H9 (cell line): Measurements from ENCODE around the gene HSPBP1. TPM values are rescaled to one million over a fixed set of nuclear protein-coding genes. Genes with fewer than 3 reads are reported as not detected.

Source experiments
- DNase-seq: peaks from one replicate; pipeline ENCODE4 v3.0.0-alpha.2; 2017
- H2AFZ ChIP-seq: one replicate; pipeline ENCODE4 v1.6.1; 2013; ENCODE audit warnings: mild to moderate bottlenecking, low read length, control low read depth, moderate library complexity
- H2AK5ac ChIP-seq: 2 replicates; pipeline ENCODE4 v1.6.1; 2013; ENCODE audit warnings: low read length, control low read depth, mixed read lengths; ENCODE audit not compliant: insufficient read length
- H2BK120ac ChIP-seq: one replicate; pipeline ENCODE4 v1.6.1; 2013; ENCODE audit warnings: low read depth, mild to moderate bottlenecking, low read length, control low read depth, inconsistent platforms; ENCODE audit not compliant: poor library complexity, severe bottlenecking
- H2BK12ac ChIP-seq: 2 replicates; pipeline ENCODE4 v1.6.1; 2013; ENCODE audit warnings: low read length, control low read depth, mixed read lengths, low read depth; ENCODE audit not compliant: insufficient read length
- H2BK15ac ChIP-seq: 2 replicates; pipeline ENCODE4 v1.6.1; 2013; ENCODE audit warnings: low read depth, low read length, control low read depth
- H2BK20ac ChIP-seq: one replicate; pipeline ENCODE4 v1.6.1; 2013; ENCODE audit warnings: low read depth, mild to moderate bottlenecking, low read length, control low read depth, inconsistent platforms; ENCODE audit not compliant: poor library complexity, severe bottlenecking
- H2BK5ac ChIP-seq: 2 replicates; pipeline ENCODE4 v1.6.1; 2013; ENCODE audit warnings: low read length, control low read depth, mixed read lengths; ENCODE audit not compliant: insufficient read length
- H3K14ac ChIP-seq: 2 replicates; pipeline ENCODE4 v1.6.1; 2013; ENCODE audit warnings: low read length, control low read depth; ENCODE audit not compliant: insufficient read depth
- H3K18ac ChIP-seq: 2 replicates; pipeline ENCODE4 v1.6.1; 2013; ENCODE audit warnings: low read depth, mild to moderate bottlenecking, mixed read lengths, low read length, control low read depth; ENCODE audit not compliant: insufficient read length
- H3K23ac ChIP-seq: 2 replicates; pipeline ENCODE4 v1.6.1; 2013; ENCODE audit warnings: low read length, control low read depth, mixed read lengths, low read depth; ENCODE audit not compliant: insufficient read length
- H3K23me2 ChIP-seq: 2 replicates; pipeline ENCODE4 v1.6.1; 2013; ENCODE audit warnings: low read depth, mild to moderate bottlenecking, mixed read lengths, low read length, control low read depth; ENCODE audit not compliant: insufficient read length, poor library complexity, severe bottlenecking
- H3K27ac ChIP-seq: 2 replicates; pipeline ENCODE4 v1.5.1; 2013; ENCODE audit warnings: low read length, control low read depth, mixed read lengths, low read depth; ENCODE audit not compliant: insufficient read length
- H3K27me3 ChIP-seq: 2 replicates; pipeline ENCODE4 v1.6.1; 2013; ENCODE audit warnings: low read length, control low read depth, inconsistent platforms; ENCODE audit not compliant: insufficient read depth
- H3K4ac ChIP-seq: 2 replicates; pipeline ENCODE4 v1.6.1; 2013; ENCODE audit warnings: low read depth, mild to moderate bottlenecking, control low read depth, inconsistent platforms, low read length, moderate library complexity
- H3K4me1 ChIP-seq: 2 replicates; pipeline ENCODE4 v1.6.1; 2013; ENCODE audit warnings: low read length, control low read depth, inconsistent platforms; ENCODE audit not compliant: insufficient read depth
- H3K4me2 ChIP-seq: 2 replicates; pipeline ENCODE4 v1.6.1; 2013; ENCODE audit warnings: low read length, control low read depth, mixed read lengths; ENCODE audit not compliant: insufficient read length, insufficient read depth
- H3K56ac ChIP-seq: 2 replicates; pipeline ENCODE4 v1.6.1; 2013; ENCODE audit warnings: low read depth, mild to moderate bottlenecking, mixed read lengths, low read length, control low read depth; ENCODE audit not compliant: insufficient read length
- H3K79me1 ChIP-seq: 2 replicates; pipeline ENCODE4 v1.6.1; 2013; ENCODE audit warnings: low read depth, mild to moderate bottlenecking, moderate library complexity, low read length, control low read depth, inconsistent platforms; ENCODE audit not compliant: insufficient read depth, poor library complexity, severe bottlenecking
- H3K79me2 ChIP-seq: 2 replicates; pipeline ENCODE4 v1.6.1; 2013; ENCODE audit warnings: low read length, control low read depth, inconsistent platforms; ENCODE audit not compliant: insufficient read depth
- H3K9ac ChIP-seq: 2 replicates; pipeline ENCODE4 v1.6.1; 2013; ENCODE audit warnings: low read length, control low read depth, mixed read lengths; ENCODE audit not compliant: insufficient read length; ENCODE audit errors: extremely low read depth
- H3K9me3 ChIP-seq: one replicate; pipeline ENCODE4 v1.6.1; 2013; ENCODE audit warnings: low read depth, low read length, inconsistent platforms; ENCODE audit not compliant: control insufficient read depth
- H3T11ph ChIP-seq: one replicate; pipeline ENCODE4 v1.6.1; 2013; ENCODE audit warnings: mild to moderate bottlenecking, low read length, control low read depth, inconsistent platforms
- H4K20me1 ChIP-seq: one replicate; pipeline ENCODE4 v1.6.1; 2013; ENCODE audit not compliant: control insufficient read depth, insufficient read length, insufficient read depth
- H4K5ac ChIP-seq: 2 replicates; pipeline ENCODE4 v1.6.1; 2013; ENCODE audit warnings: low read depth, mild to moderate bottlenecking, mixed read lengths, low read length, control low read depth; ENCODE audit not compliant: insufficient read length
- H4K8ac ChIP-seq: replicated peaks from 2 replicates; pipeline ENCODE4 v1.6.1; 2013; ENCODE audit warnings: low read length, control low read depth, mixed read lengths, low read depth; ENCODE audit not compliant: insufficient read length
- H4K91ac ChIP-seq: 2 replicates; pipeline ENCODE4 v1.6.1; 2013; ENCODE audit warnings: low read depth, mild to moderate bottlenecking, moderate library complexity, mixed read lengths, low read length, control low read depth; ENCODE audit not compliant: insufficient read length
- H3K27ac Mint-ChIP-seq, 3 experiments: 2 replicates in 2 of 3; 3 replicates in 1 of 3; pipeline ENCODE4 v1.8.0; 2020 to 2021; ENCODE audit warnings: mixed read lengths in 3 of 3, mild to moderate bottlenecking in 1 of 3, moderate library complexity in 1 of 3
- H3K27me3 Mint-ChIP-seq: 2 replicates; pipeline ENCODE4 v1.8.0; 2021; ENCODE audit warnings: low read depth, mild to moderate bottlenecking, moderate library complexity, mixed read lengths
- H3K36me3 Mint-ChIP-seq, 3 experiments: 2 replicates in 2 of 3; 3 replicates in 1 of 3; pipeline ENCODE4 v1.8.0; 2020 to 2021; ENCODE audit warnings: low read depth in 3 of 3, mixed read lengths in 3 of 3; ENCODE audit not compliant: insufficient read depth in 1 of 3
- H3K4me1 Mint-ChIP-seq, 2 experiments: 2 replicates each; pipeline ENCODE4 v1.8.0; 2020; ENCODE audit warnings: mixed read lengths in 2 of 2
- H3K4me3 Mint-ChIP-seq, 2 experiments: 2 replicates in 1 of 2; 3 replicates in 1 of 2; pipeline ENCODE4 v1.8.0; 2020 to 2021; ENCODE audit warnings: mild to moderate bottlenecking in 2 of 2, mixed read lengths in 2 of 2, moderate library complexity in 1 of 2
- H3K9me3 Mint-ChIP-seq, 2 experiments: 2 replicates in 1 of 2; 3 replicates in 1 of 2; pipeline ENCODE4 v1.8.0; 2020; ENCODE audit warnings: mild to moderate bottlenecking in 2 of 2, mixed read lengths in 2 of 2, moderate library complexity in 1 of 2
- WGBS: extraction: QIAGEN DNeasy Blood & Tissue Kit; methylation state at CpG from one replicate; pipeline ENCODE4 v1.1.7; 2013; ENCODE audit warnings: missing lambda C conversion rate, low lambda C conversion rate, mixed read lengths; ENCODE audit not compliant: insufficient read length; ENCODE audit errors: extremely low coverage; 5-methylcytosine and 5-hydroxymethylcytosine counted together
- total RNA-seq: library from RNA; stranded (reverse); gene quantifications from 2 replicates; pipeline ENCODE4 v1.2.1, GENCODE V29; 2021
- TF ChIP-seq, protein P1 (sequence below): fragments of 200-600 bp; sonication (generic); conservative IDR thresholded peaks from 3 replicates; pipeline ENCODE4 v1.8.0; 2021; ENCODE audit warnings: antibody characterized with exemption, mild to moderate bottlenecking

HSPBP1 gene
- total RNA-seq, 1 experiment from 2014 or later: 47.4 TPM

DNA sequence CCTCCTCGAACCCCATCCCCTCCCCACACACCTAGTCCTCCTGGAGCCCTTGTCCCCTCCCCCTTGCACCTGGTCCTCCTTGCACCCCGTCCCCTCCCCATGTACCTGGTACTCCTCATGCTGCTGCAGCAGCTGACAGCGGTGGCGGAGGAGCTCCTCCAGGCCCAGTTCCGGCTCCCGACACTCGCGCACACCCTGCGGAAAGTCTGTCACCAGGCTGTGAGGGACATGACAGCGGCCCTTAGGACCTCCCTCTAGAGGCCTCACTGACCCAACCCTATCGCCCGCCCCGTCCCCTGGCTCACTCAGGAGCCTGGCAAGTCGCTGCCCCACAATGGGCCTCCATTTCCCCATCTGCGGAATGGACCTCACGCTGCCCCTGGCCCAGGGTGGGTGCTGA is 14.7 kb downstream of the HSPBP1 start:
- H3K79me1 ChIP-seq: no peaks in the 10 kb centered on the region
- no peak overlapping the region for H2BK5ac ChIP-seq
- no peak overlapping the region for H2BK120ac ChIP-seq
- no CpG with 5 or more reads among the region's 16 CpGs for WGBS
- Mint-ChIP-seq H3K4me1 (peaks cover 4 to 9% of the 10 kb centered on the region in 2 experiments), H3K27me3 (no peaks in the 10 kb centered on the region), H3K36me3 (peaks cover 10 to 14% (median 12%) of the 10 kb centered on the region in 3 experiments), H3K27ac (no peak overlapping the region), H3K4me3 (no peak overlapping the region), H3K9me3 (peaks cover 8 to 10% of the 10 kb centered on the region in 2 experiments)
- H3K27me3 ChIP-seq: no peaks in the 10 kb centered on the region
- TF ChIP-seq, protein P1, sequence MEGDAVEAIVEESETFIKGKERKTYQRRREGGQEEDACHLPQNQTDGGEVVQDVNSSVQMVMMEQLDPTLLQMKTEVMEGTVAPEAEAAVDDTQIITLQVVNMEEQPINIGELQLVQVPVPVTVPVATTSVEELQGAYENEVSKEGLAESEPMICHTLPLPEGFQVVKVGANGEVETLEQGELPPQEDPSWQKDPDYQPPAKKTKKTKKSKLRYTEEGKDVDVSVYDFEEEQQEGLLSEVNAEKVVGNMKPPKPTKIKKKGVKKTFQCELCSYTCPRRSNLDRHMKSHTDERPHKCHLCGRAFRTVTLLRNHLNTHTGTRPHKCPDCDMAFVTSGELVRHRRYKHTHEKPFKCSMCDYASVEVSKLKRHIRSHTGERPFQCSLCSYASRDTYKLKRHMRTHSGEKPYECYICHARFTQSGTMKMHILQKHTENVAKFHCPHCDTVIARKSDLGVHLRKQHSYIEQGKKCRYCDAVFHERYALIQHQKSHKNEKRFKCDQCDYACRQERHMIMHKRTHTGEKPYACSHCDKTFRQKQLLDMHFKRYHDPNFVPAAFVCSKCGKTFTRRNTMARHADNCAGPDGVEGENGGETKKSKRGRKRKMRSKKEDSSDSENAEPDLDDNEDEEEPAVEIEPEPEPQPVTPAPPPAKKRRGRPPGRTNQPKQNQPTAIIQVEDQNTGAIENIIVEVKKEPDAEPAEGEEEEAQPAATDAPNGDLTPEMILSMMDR: no peak
- no peak overlapping the region for H3K9ac ChIP-seq
- no peak overlapping the region for H2BK12ac ChIP-seq
- H3K23me2 ChIP-seq: no peaks in the 10 kb centered on the region
- no peak overlapping the region for H3T11ph ChIP-seq
- H3K79me2 ChIP-seq: no peaks in the 10 kb centered on the region
- H3K18ac ChIP-seq: no peak overlapping the region
- no peaks in the 10 kb centered on the region for H3K4me1 ChIP-seq
- H3K9me3 ChIP-seq: peaks cover 8% of the 10 kb centered on the region
- no peak for DNase-seq
- no peak overlapping the region for H3K23ac ChIP-seq
- no peak overlapping the region for H3K4me2 ChIP-seq
- no peaks in the 10 kb centered on the region for H4K20me1 ChIP-seq
- no peak overlapping the region for H2AFZ ChIP-seq
- H4K5ac ChIP-seq: no peak overlapping the region
- H2BK20ac ChIP-seq: no peak overlapping the region
- no peak overlapping the region for H3K4ac ChIP-seq
- H3K56ac ChIP-seq: no peak overlapping the region
- H3K14ac ChIP-seq: no peak overlapping the region; the same call in 1 of the 2 replicates
- H4K8ac ChIP-seq: no peak overlapping the region
- H4K91ac ChIP-seq: no peak overlapping the region
- H2AK5ac ChIP-seq: no peak overlapping the region
- no peak overlapping the region for H3K27ac ChIP-seq
- H2BK15ac ChIP-seq: no peak overlapping the region
